Endothelial cell of umbilical vein (primary cell): Measurements from ENCODE around the gene MVB12B. TPM values are rescaled to one million over a fixed set of nuclear protein-coding genes. Genes with fewer than 3 reads are reported as not detected.

Source experiments
- BruUV-seq: library from RNA; stranded (reverse); fragments of 400-500 nt; replicated peaks from 2 replicates; lab custom pipeline; 2021; lab: Mats Ljungman, UMichigan
- CTCF ChIA-PET: fragments of 300-600, 350-600 bp; sonication (Branson Sonifier 250); formaldehyde crosslinking; loops from one replicate; lab custom pipeline; 2021; ENCODE audit warnings: antibody characterized with exemption, inconsistent platforms; lab: Charles Lee
- POLR2A ChIA-PET: fragments of 300-600, 350-600 bp; sonication (Branson Sonifier 250); formaldehyde crosslinking; loops from one replicate; lab custom pipeline; 2021; ENCODE audit warnings: antibody characterized with exemption, inconsistent platforms; lab: Charles Lee
- DNase-seq: peaks from one replicate; pipeline ENCODE4 v3.0.0-alpha.2; 2011; ENCODE audit warnings: low read depth, low spot score
- FAIRE-seq: peaks from 2 replicates; lab custom pipeline; 2011; peaks lifted over from hg19 to GRCh38; lab: Jason Lieb, UNC
- H2AFZ ChIP-seq: 2 replicates; pipeline ENCODE4 v1.6.0; 2012; ENCODE audit warnings: low read depth, low read length, control low read depth, inconsistent platforms
- H3K27ac ChIP-seq: 2 replicates; pipeline ENCODE4 v1.5.1; 2011; ENCODE audit warnings: low read depth, mild to moderate bottlenecking, control low read depth, low read length, moderate library complexity; ENCODE audit not compliant: insufficient read depth
- H3K27me3 ChIP-seq, 2 experiments: 2 replicates each; pipeline versions ENCODE4 v1.6.0 to v1.6.1; 2011; ENCODE audit warnings: low read length in 2 of 2, mixed read lengths in 1 of 2; ENCODE audit not compliant: control insufficient read depth in 2 of 2, insufficient read depth in 2 of 2
- H3K36me3 ChIP-seq, 2 experiments: 2 replicates in 1 of 2; 3 replicates in 1 of 2; pipeline ENCODE4 v1.5.1; 2011; ENCODE audit warnings: low read length in 2 of 2, mild to moderate bottlenecking in 1 of 2, moderate library complexity in 1 of 2; ENCODE audit not compliant: control insufficient read depth in 2 of 2, insufficient read depth in 2 of 2; ENCODE audit errors: extremely low read depth in 1 of 2
- H3K4me1 ChIP-seq: 3 replicates; pipeline ENCODE4 v1.5.1; 2011; ENCODE audit warnings: mild to moderate bottlenecking, low read length; ENCODE audit not compliant: control insufficient read depth, insufficient read depth; ENCODE audit errors: extremely low read depth
- H3K4me2 ChIP-seq: 2 replicates; pipeline ENCODE4 v1.6.1; 2011; ENCODE audit warnings: low read length, control low read depth, mixed read lengths; ENCODE audit not compliant: insufficient read depth
- H3K4me3 ChIP-seq, 3 experiments: fragments of 200-600 bp in 1 of 3; sonication (generic), shearing (Covaris generic) in 1 of 3; replicated peaks in 1 of 3; 2 replicates each; pipeline ENCODE4 v1.5.1; 2011 to 2016; ENCODE audit warnings: control low read depth in 3 of 3, low read length in 3 of 3, mild to moderate bottlenecking in 2 of 3, inconsistent platforms in 1 of 3, low read depth in 1 of 3, moderate library complexity in 1 of 3; ENCODE audit not compliant: insufficient read depth in 1 of 3
- H3K79me2 ChIP-seq: 2 replicates; pipeline ENCODE4 v1.6.0; 2012; ENCODE audit warnings: low read length, inconsistent platforms; ENCODE audit not compliant: control insufficient read depth, insufficient read depth
- H3K9ac ChIP-seq: replicated peaks from 2 replicates; pipeline ENCODE3; 2011; ENCODE audit warnings: low read length, control low read depth; ENCODE audit not compliant: insufficient read depth; ENCODE audit errors: extremely low read depth
- H3K9me1 ChIP-seq: replicated peaks from 3 replicates; pipeline ENCODE4 v1.6.0; 2011; ENCODE audit warnings: mild to moderate bottlenecking, low read length; ENCODE audit not compliant: control insufficient read depth, insufficient read depth; ENCODE audit errors: extremely low read depth
- H3K9me3 ChIP-seq: replicated peaks from 2 replicates; pipeline ENCODE4 v1.5.1; 2012; ENCODE audit warnings: low read length, inconsistent platforms; ENCODE audit not compliant: control insufficient read depth, insufficient read depth
- H4K20me1 ChIP-seq: replicated peaks from 2 replicates; pipeline ENCODE3; 2011; ENCODE audit warnings: mild to moderate bottlenecking, low read length; ENCODE audit not compliant: control insufficient read depth, insufficient read depth; ENCODE audit errors: extremely low read depth
- CTCF ChIP-seq, 2 donors: IDR thresholded peaks; 1 replicate in 1 of 2; 2 replicates in 1 of 2; pipeline ENCODE4 v1.5.1; 2011; ENCODE audit warnings: low read length in 2 of 2, mild to moderate bottlenecking in 2 of 2, moderate library complexity in 2 of 2, control low read depth in 1 of 2, inconsistent platforms in 1 of 2, low read depth in 1 of 2; ENCODE audit not compliant: insufficient read depth in 1 of 2; ENCODE audit errors: extremely low read depth in 1 of 2
- EZH2 ChIP-seq: IDR thresholded peaks from 2 replicates; pipeline ENCODE4 v1.6.1; 2012; ENCODE audit warnings: borderline replicate concordance, low read depth, mild to moderate bottlenecking, moderate library complexity, low read length, inconsistent platforms; ENCODE audit not compliant: severe bottlenecking
- FOS ChIP-seq: IDR thresholded peaks from 2 replicates; pipeline ENCODE4 v1.6.1; 2011; ENCODE audit warnings: mild to moderate bottlenecking, low read length, moderate library complexity, borderline replicate concordance; ENCODE audit not compliant: insufficient read depth
- GATA2 ChIP-seq: IDR thresholded peaks from 2 replicates; pipeline ENCODE4 v1.7.0; 2011; ENCODE audit warnings: low read depth, mild to moderate bottlenecking, moderate library complexity, mixed read lengths, low read length; ENCODE audit not compliant: insufficient read length, insufficient read depth
- JUN ChIP-seq: IDR thresholded peaks from 2 replicates; pipeline ENCODE4 v1.6.1; 2011; ENCODE audit warnings: borderline replicate concordance, low read depth; ENCODE audit not compliant: insufficient read length, insufficient read depth
- MAX ChIP-seq: IDR thresholded peaks from 2 replicates; pipeline ENCODE4 v1.6.1; 2011; ENCODE audit not compliant: insufficient read depth, insufficient read length
- MYC ChIP-seq: IDR thresholded peaks from one replicate; pipeline ENCODE4 v1.6.1; 2011; ENCODE audit warnings: mild to moderate bottlenecking, low read depth, low read length
- POLR2A ChIP-seq: IDR thresholded peaks from 2 replicates; pipeline ENCODE4 v1.6.1; 2012; ENCODE audit warnings: low read depth, mild to moderate bottlenecking, control low read depth, low read length
- POLR2AphosphoS5 ChIP-seq: IDR thresholded peaks from 2 replicates; pipeline ENCODE4 v1.6.1; 2012; ENCODE audit warnings: low read depth, mild to moderate bottlenecking, control low read depth, low read length, moderate library complexity; ENCODE audit not compliant: insufficient read depth
- dilution Hi-C: fragments of 300-500 bp; cut with MboI; formaldehyde crosslinking; loops from one replicate; pipeline ENCODE4 v1.15.0; 2019; ENCODE audit warnings: low sequenced_read_pairs; ENCODE audit not compliant: extremely low pct_ligation_motif_present
- intact Hi-C: fragments of 100-400 bp; cut with micrococcal nuclease; formaldehyde crosslinking; loops from one replicate; pipeline ENCODE4 v1.10.0; 2022
- polyA plus RNA-seq, 4 experiments: library from polyadenylated mRNA; depleted of rRNA in 3 of 4; stranded (reverse) in 3 of 4; unstranded in 1 of 4; fragments of >200 nt; gene quantifications; 2 replicates each; pipeline versions ENCODE4 v1.2.1 to v1.2.3, GENCODE V29; 2011 to 2012; ENCODE audit warnings: missing spikeins in 1 of 4
- total RNA-seq: library from RNA; stranded (reverse); gene quantifications from 2 replicates; pipeline ENCODE4 v1.2.3, GENCODE V29; 2021

MVB12B gene
- total and polyA plus RNA-seq, 2 donors (not counting 3 experiments of a cell fraction or from before 2014, with no cell fraction given), result 6.6 to 17.3 TPM

GRCh38 chr9:126550891-126551351 lies 224.3 kb downstream of the MVB12B start:
- H3K4me1 ChIP-seq, result no peaks in the 10 kb centered on the region
- FAIRE-seq (no peak), DNase-seq (no peak)
- H3K27ac ChIP-seq, result no peak overlapping the region
- no peaks in the 10 kb centered on the region for H3K27me3 ChIP-seq
- H3K4me2 ChIP-seq, result no peak overlapping the region
- no peaks in the 10 kb centered on the region for H3K9me3 ChIP-seq
- POLR2A ChIA-PET, result no interaction called here
- no peak overlapping the region for H3K4me3 ChIP-seq
- CTCF ChIA-PET, result interaction anchor here (1.0 to 2.4 kb wide), 4 partner anchors 12 to 140 kb away, joined by 3 to 6 read pairs (median 3); no protein-coding TSS in a partner anchor
- dilution Hi-C loops (no loop called here), intact Hi-C loops (no loop called here)
- H2AFZ ChIP-seq, result no peak overlapping the region
- H4K20me1 ChIP-seq, result no peaks in the 10 kb centered on the region
- H3K36me3 ChIP-seq, result no peaks in the 10 kb centered on the region
- no peaks in the 10 kb centered on the region for H3K9me1 ChIP-seq
- H3K79me2 ChIP-seq, result no peaks in the 10 kb centered on the region
- H3K9ac ChIP-seq, result no peak overlapping the region
- no TSS peak for BruUV-seq
- no peak for TF ChIP-seq JUN
- TF ChIP-seq CTCF (IDR thresholded peaks at IDR 0.05; ENCODE audit: extremely low read depth in 1 of 2, insufficient read depth in 1 of 2, low read depth in 1 of 2, low read length in 2 of 2), result no peak
- no peak for TF ChIP-seq POLR2A
- no peak for TF ChIP-seq FOS

- Histone ChIP-seq H3K4me2 (no peak overlapping the region), H3K27ac (no peak overlapping the region), H3K27me3 (no peaks in the 10 kb centered on the region), H3K4me1 (no peaks in the 10 kb centered on the region), H3K9me1 (no peaks in the 10 kb centered on the region), H3K9ac (no peak overlapping the region), H3K79me2 (no peaks in the 10 kb centered on the region), H2AFZ (no peak overlapping the region), H3K9me3 (no peaks in the 10 kb centered on the region), H3K4me3 (no peak overlapping the region), H4K20me1 (no peaks in the 10 kb centered on the region), H3K36me3 (no peaks in the 10 kb centered on the region)
- dilution Hi-C loops, result no loop called here
- no peak for DNase-seq
- FAIRE-seq, result no peak
- intact Hi-C loops, result no loop called here
- ChIA-PET POLR2A (no interaction called here), CTCF (interaction anchor here (1.6 to 2.4 kb wide), 2 partner anchors 13 to 41 kb away, joined by 3 to 6 read pairs; no protein-coding TSS in a partner anchor)
- no TSS peak for BruUV-seq
- TF ChIP-seq POLR2AphosphoS5 (no peak), MYC (no peak), EZH2 (no peak), CTCF (IDR thresholded peaks at IDR 0.05; ENCODE audit: extremely low read depth in 1 of 2, insufficient read depth in 1 of 2, low read depth in 1 of 2, low read length in 2 of 2) (no peak), POLR2A (no peak), FOS (no peak), JUN (no peak), GATA2 (no peak), MAX (no peak)
These were observed 225.2 kb downstream of the MVB12B start for GRCh38 chr9:126551812-126552211.
